GM21390 (cell line): ENCODE results near the gene TMEM62.
"Not testable (repeated sequence)": the region's sequence is repeated elsewhere in the genome, so short reads cannot be mapped to it uniquely, and the experiment has no call there.

ENCODE experiments used
- ATAC-seq: cut with Tn5 transposase; IDR thresholded peaks from one replicate; pipeline ENCODE4 v1.9.1; 2021; ENCODE audit not compliant: unreplicated experiment

Gene TMEM62

GRCh38 chr15:43169888-43170287 lies 36.5 kb downstream of the TMEM62 start:
- no peak for ATAC-seq

GRCh38 chr15:43175656-43176309 lies 42.4 kb downstream of the TMEM62 start:
- ATAC-seq: not testable (repeated sequence)

DNA sequence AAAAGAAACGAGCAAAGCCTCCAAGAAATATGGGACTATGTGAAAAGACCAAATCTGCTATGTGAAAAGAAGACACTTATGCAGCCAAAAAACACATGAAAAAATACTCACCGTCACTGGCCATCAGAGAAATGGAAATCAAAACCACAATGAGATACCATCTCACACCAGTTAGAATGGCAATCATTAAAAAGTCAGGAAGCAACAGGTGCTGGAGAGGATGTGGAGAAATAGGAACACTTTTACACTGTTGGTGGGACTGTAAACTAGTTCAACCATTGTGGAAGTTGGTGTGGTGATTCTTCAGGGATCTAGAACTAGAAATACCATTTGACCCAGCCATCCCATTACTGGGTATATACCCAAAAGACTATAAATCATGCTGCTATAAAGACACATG lies 43.8 kb downstream of the TMEM62 start:
- not testable (repeated sequence) for ATAC-seq

GRCh38 chr15:43183270-43183669 lies 49.9 kb downstream of the TMEM62 start:
- ATAC-seq: no peak

DNA sequence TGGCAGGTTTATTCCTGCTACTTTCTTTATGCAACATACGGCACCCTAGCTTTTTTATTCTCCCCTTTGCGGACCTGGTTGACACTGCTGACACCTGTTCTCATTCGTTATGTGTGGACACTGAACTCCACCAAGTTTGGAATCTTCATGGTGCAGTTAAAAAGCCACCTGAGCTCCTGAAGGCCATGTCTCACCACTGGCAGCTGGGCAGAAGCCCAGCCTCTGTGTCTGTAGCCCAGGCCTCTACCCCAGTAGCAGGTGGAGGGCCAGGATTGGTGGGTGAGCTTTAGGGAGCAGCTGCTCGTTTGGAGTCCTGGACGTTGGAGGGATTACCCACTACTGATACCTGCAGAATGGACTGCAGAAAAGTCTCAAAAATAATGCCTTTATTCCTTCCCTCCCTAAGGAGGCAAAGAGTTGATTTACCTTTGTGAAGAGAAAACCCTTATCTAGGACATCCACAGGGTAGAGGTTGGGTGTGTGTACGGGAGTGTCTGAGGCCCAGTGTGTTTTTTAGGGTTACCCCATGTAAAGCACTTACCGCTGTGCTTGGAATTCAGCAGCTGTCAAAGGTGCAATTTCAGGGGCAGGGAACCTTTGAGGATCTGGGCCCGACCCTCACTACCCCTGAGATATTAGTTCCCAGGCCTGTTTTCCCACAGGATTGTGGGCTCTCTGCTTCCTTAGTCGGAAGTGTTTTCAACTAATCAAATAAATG lies 51.2 kb downstream of the TMEM62 start:
- ATAC-seq: no peak

- peak; percentile 92 for ATAC-seq
These were observed 52.0 kb downstream of the TMEM62 start, which contains the start of gene CCNDBP1 for GRCh38 chr15:43185157-43186002. TSS of gene CCNDBP1 (plus strand) at chr15:43185403. CDS start at chr15:43185499, 96 bp downstream.

GRCh38 chr15:43186003-43186353 lies 52.6 kb downstream of the TMEM62 start:
- ATAC-seq: no peak

GRCh38 chr15:43187544-43188155 lies 54.3 kb downstream of the TMEM62 start:
- ATAC-seq: no peak

GRCh38 chr15:43189296-43189695 lies 55.9 kb downstream of the TMEM62 start:
- no peak for ATAC-seq

- ATAC-seq: no peak
These were observed 56.8 kb downstream of the TMEM62 start for GRCh38 chr15:43190178-43190577.

- ATAC-seq: no peak
These were observed 60.3 kb downstream of the TMEM62 start for GRCh38 chr15:43193710-43194109.

DNA sequence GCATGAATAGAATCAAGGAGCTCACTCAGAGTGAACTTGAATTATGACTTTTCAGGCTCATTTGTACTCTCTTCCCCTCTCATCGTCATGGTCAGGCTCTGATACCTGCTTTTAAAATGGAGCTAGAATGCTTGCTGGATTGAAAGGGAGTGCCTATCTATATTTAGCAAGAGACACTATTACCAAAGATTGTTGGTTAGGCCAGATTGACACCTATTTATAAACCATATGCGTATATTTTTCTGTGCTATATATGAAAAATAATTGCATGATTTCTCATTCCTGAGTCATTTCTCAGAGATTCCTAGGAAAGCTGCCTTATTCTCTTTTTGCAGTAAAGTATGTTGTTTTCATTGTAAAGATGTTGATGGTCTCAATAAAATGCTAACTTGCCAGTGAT lies 61.4 kb downstream of the TMEM62 start:
- no peak for ATAC-seq

DNA sequence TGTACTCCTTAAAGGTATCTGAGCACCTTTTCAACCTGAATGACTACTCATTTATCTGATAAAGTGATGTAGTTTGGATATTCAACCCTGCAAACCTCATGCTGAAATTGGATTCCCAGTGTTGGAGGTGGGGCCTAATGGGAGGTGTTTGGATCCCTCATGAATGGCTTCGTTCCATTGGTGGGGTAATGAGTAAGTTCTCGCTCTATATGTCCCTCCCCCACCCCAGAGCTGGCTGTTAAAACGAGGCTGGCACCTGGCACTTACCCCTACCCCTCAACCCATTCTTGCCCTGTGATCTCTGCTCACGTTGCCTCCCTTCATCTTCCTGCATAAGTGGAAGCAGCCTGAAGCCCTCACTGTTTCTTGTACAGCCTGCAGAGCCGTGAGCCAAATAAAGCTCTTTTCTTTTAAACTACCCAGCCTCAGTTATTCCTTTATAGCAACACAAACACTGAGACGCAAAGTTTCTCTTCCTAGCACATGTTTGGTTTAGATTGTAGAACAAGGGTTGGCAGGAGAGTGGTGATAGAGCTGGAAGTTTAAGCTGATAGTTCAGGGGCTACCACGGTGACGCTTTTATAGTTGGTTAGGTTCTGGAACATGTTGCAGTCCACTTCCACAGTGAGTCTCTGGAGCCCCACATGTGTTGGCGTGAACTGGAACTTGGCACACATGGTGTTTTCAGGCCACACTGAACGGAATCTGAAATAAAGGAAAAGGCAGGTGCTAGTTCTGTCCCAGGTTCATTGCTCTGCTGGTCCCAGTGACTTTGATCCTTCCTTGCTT lies 63.6 kb downstream of the TMEM62 start:
- ATAC-seq: no peak

GRCh38 chr15:43197773-43198172 lies 64.4 kb downstream of the TMEM62 start:
- not testable (repeated sequence) for ATAC-seq

GRCh38 chr15:43198556-43198955 lies 65.2 kb downstream of the TMEM62 start:
- ATAC-seq: not testable (repeated sequence)

DNA sequence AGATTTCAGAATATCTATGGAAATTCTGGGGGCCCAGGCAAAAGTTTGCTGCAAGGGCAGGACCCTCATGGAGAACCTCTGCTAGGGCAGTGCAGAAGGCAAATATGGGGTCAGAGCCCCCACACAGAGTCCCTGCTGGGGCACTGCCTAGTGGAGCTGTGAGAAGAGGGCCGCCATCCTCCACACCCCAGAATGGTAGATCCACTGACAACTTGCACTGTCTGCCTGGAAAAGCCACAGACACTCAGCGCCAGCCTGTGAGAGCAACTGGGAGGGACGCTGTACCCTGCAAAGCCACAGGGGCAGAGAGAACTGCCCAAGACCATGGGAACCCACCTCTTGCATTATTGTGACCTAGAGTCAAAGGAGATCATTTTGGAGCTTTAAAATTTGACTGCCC lies 65.6 kb downstream of the TMEM62 start:
- no peak for ATAC-seq

DNA sequence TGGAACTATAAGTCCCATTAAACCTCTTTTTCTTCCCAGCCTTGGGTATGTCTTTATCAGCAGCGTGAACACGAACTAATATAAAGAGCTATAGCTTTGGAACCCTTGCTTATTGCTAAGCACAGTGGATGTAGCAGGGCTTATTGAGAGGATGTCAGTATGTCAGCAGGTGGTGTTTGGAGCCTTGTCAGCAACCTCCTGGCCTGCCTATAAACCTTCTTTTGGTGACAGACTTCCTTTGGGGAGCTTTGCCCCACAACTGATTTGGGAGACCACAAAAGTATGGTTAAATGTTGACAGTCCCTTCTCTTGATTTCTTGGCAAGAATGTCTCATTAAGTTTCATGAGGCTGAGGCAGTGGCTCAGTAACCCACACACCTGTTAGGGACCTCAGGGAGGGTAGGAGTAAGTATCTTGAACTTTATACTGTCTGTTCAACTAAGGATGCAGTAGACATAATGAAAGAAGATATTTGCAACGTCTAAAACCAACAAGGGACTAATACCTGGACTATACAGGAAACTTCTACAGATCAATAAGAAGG lies 66.6 kb downstream of the TMEM62 start:
- ATAC-seq: no peak

DNA sequence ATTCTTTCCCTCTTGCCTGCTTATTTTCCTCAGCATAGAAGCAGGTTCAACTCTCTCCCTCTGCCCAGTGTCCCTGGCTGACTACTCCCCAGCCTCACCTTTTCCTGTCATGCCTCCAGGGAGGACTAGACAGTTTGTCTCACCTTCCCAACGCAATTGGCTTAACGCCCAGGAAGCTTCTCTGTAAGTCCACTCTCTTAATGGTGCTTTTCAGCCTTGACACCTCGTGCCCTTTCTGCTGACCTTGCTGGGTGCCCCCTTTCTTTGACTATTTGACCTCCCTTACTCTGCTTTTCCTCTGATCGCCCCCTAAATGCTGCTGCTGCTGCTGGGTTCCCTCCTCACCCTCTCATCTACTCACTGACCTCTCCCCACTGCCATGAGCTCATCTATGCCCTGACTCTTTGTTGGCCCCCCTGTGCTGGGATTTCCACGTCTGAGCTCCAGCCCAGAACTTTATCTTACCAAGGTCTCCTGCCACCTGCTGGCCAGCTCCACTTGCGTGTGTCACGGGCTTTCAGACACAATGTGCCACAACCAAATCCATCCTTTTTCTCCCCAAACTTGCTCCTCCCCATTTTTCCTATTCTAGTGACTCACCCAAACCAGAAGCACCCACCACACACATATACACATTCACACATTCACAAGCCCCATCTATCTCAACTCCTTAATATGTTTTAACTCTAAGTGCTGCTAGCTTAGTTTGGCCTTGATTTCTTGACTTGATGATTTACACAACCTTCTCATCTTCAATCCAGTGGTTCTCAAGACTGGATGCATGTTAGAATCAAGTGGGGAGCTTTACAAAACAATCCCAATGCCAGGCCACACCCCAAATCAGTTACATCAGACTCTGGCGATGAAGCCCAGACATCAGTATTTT lies 70.9 kb downstream of the TMEM62 start:
- no peak for ATAC-seq

DNA sequence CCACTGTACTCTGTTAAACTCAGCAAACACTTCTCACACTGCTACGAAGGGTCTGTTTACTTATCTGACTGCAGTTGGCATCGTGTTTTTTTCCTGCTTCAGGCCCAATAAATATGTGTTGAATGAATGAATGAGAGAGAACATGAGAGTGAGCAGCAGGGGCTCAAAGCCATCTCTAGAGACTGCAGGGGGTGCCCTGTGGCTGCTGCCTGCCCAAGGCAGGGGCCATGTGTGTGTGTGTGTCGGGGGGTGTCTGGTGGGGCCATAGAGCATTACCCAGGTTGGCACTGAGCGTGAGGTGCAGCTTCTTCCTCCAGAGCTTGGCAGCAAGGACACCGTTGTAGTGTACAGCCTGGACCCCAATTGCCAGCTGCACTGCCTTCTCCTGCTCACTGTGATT lies 72.7 kb downstream of the TMEM62 start:
- ATAC-seq: no peak
